Osteoblast (primary cell): ENCODE results near the gene CAP2. TPM values are rescaled to one million over a fixed set of nuclear protein-coding genes. Genes with fewer than 3 reads are reported as not detected.
A peak's percentile ranks its signal among the peaks of the same experiment; 100 is the strongest.

Experiments used
- DNase-seq: peaks from one replicate; pipeline ENCODE4 v3.0.0; 2011; ENCODE audit warnings: low spot score, mixed read lengths; ENCODE audit not compliant: insufficient read length; ENCODE audit errors: missing footprints
- H2AFZ ChIP-seq: 2 replicates; pipeline ENCODE4 v1.6.0; 2011; ENCODE audit warnings: mild to moderate bottlenecking, low read length
- H3K27ac ChIP-seq: 2 replicates; pipeline ENCODE4 v1.5.1; 2011; ENCODE audit warnings: mild to moderate bottlenecking, low read depth, low read length, moderate library complexity
- H3K27me3 ChIP-seq: 2 replicates; pipeline ENCODE4 v1.6.0; 2012; ENCODE audit warnings: mild to moderate bottlenecking, control low read depth, inconsistent platforms, low read length, moderate library complexity; ENCODE audit not compliant: insufficient read depth
- H3K36me3 ChIP-seq: 2 replicates; pipeline ENCODE4 v1.5.1; 2011; ENCODE audit warnings: mild to moderate bottlenecking, low read length, control low read depth, moderate library complexity; ENCODE audit not compliant: insufficient read depth
- H3K4me1 ChIP-seq: 2 replicates; pipeline ENCODE4 v1.5.1; 2011; ENCODE audit warnings: mild to moderate bottlenecking, low read length, control low read depth, moderate library complexity; ENCODE audit not compliant: insufficient read depth
- H3K4me2 ChIP-seq: 2 replicates; pipeline ENCODE4 v1.6.0; 2011; ENCODE audit warnings: mild to moderate bottlenecking, low read length; ENCODE audit not compliant: insufficient read depth
- H3K4me3 ChIP-seq: fragments of 200-600 bp; sonication (generic); 3 replicates; pipeline ENCODE4 v1.5.1; 2012; ENCODE audit warnings: mild to moderate bottlenecking, low read length, inconsistent platforms; ENCODE audit not compliant: insufficient read depth
- H3K79me2 ChIP-seq: 2 replicates; pipeline ENCODE4 v1.6.0; 2012; ENCODE audit warnings: mild to moderate bottlenecking, low read length, control low read depth, inconsistent platforms; ENCODE audit not compliant: insufficient read depth
- H3K9me3 ChIP-seq: 2 replicates; pipeline ENCODE4 v1.5.1; 2011; ENCODE audit warnings: low read depth, low read length, control low read depth
- H4K20me1 ChIP-seq: 2 replicates; pipeline ENCODE4 v1.6.0; 2012; ENCODE audit warnings: mild to moderate bottlenecking, low read length, control low read depth; ENCODE audit not compliant: insufficient read depth
- CTCF ChIP-seq: IDR thresholded peaks from 2 replicates; pipeline ENCODE4 v1.5.1; 2011; ENCODE audit warnings: mild to moderate bottlenecking, low read depth, low read length, moderate library complexity; ENCODE audit errors: extremely low read depth
- total RNA-seq: library from RNA; depleted of rRNA; stranded (reverse); fragments of >200 nt; gene quantifications from 2 replicates; pipeline ENCODE4 v1.2.3, GENCODE V29; 2012

The CAP2 gene
- total RNA-seq, 1 donor: 12.3 TPM

DNA sequence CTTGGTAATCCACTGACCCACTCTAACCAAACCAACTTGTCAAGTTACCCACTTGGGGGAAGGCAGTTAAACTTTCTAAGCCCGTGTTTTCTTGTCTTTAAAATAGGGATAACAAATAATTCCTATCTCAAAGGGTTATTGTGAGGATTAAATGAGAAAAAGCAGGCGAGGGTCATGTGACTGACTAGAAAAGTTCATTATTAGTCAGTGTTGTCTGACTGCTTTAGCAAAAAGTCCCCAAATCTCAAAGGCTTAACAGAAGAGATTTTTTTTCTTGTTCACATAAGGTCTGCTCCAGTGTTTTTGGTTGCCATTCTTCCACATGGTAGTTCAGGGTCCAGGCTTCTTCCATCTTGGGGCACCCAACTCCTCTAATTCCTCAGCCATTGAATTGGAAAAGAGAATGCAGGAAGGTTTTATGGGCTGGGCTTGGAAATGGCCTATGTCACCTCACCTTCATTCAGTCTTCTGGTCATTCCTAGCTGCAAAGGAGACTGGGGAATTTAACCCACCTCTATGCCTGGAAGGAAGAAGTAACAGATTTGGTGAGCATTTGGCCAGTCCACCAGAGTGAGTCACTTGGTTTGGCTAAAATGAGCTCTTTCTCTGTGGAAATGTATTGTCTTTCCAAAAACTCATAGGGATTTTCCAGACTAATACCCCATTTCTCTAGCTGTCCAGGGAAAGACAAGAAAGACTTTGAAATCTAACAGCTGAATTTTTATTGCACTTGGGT lies 77.0 kb downstream of the CAP2 start:
- Histone ChIP-seq H3K79me2 (no peaks in the 10 kb centered on the region), H3K9me3 (no peaks in the 10 kb centered on the region), H3K27ac (no peak overlapping the region), H4K20me1 (no peaks in the 10 kb centered on the region), H3K27me3 (no peaks in the 10 kb centered on the region), H3K4me2 (no peak overlapping the region), H3K36me3 (no peaks in the 10 kb centered on the region), H2AFZ (no peak overlapping the region), H3K4me3 (no peak overlapping the region), H3K4me1 (peaks cover 18% of the 10 kb centered on the region)
- TF ChIP-seq CTCF: no peak
- no peak for DNase-seq

- no peak overlapping the region for H3K27ac ChIP-seq
- no peaks in the 10 kb centered on the region for H3K36me3 ChIP-seq
- H3K4me1 ChIP-seq: peaks cover 18% of the 10 kb centered on the region
- TF ChIP-seq CTCF: no peak
- H3K4me2 ChIP-seq: no peak overlapping the region
- no peaks in the 10 kb centered on the region for H3K79me2 ChIP-seq
- H3K27me3 ChIP-seq: no peaks in the 10 kb centered on the region
- no peaks in the 10 kb centered on the region for H3K9me3 ChIP-seq
- H3K4me3 ChIP-seq: no peak overlapping the region
- no peak for DNase-seq
- no peaks in the 10 kb centered on the region for H4K20me1 ChIP-seq
- no peak overlapping the region for H2AFZ ChIP-seq
Measured at GRCh38 chr6:17470938-17471327, 77.5 kb downstream of the CAP2 start.

GRCh38 chr6:17472653-17473183 lies 79.3 kb downstream of the CAP2 start:
- Histone ChIP-seq H4K20me1 (no peaks in the 10 kb centered on the region), H2AFZ (no peak overlapping the region), H3K9me3 (no peaks in the 10 kb centered on the region), H3K4me3 (no peak overlapping the region), H3K4me1 (peaks cover 18% of the 10 kb centered on the region), H3K79me2 (no peaks in the 10 kb centered on the region), H3K27me3 (no peaks in the 10 kb centered on the region), H3K36me3 (no peaks in the 10 kb centered on the region), H3K27ac (peak overlapping the region; percentile 54), H3K4me2 (no peak overlapping the region)
- no peak for TF ChIP-seq CTCF
- DNase-seq: no peak

DNA sequence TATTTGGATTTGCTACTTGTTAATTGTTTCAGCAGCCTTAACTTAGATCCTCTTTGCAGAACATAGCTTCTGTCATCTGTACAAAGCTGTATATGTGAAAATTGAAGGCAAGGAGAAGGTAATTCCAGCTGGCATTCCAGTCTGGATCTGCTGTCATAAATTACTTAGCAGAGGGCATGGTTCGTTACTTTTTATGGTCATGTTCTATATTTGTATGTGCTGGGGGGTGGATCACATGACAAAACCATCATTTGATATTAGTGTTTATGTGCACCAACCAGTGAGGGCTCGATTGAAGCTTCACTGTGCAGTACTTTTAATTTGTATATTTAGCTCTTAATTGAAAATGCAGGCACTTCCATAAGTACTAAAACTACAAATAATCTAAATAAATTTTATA lies 80.2 kb downstream of the CAP2 start:
- DNase-seq: no peak
- H4K20me1 ChIP-seq: no peaks in the 10 kb centered on the region
- H3K4me1 ChIP-seq: peaks cover 18% of the 10 kb centered on the region

More for the DNA sequence above, 80.2 kb downstream of the CAP2 start:
- H3K79me2 ChIP-seq: no peaks in the 10 kb centered on the region
- no peaks in the 10 kb centered on the region for H3K36me3 ChIP-seq
- H3K27ac ChIP-seq: no peak overlapping the region
- no peak for TF ChIP-seq CTCF
- no peak overlapping the region for H3K4me2 ChIP-seq
- no peaks in the 10 kb centered on the region for H3K9me3 ChIP-seq
- no peak overlapping the region for H3K4me3 ChIP-seq
- no peak overlapping the region for H2AFZ ChIP-seq
- H3K27me3 ChIP-seq: no peaks in the 10 kb centered on the region
